Measurements from ENCODE around the gene CALCR.
"Not testable (repeated sequence)": the region's sequence is repeated elsewhere in the genome, so short reads cannot be mapped to it uniquely, and the experiment has no call there.

CALCR gene

DNA sequence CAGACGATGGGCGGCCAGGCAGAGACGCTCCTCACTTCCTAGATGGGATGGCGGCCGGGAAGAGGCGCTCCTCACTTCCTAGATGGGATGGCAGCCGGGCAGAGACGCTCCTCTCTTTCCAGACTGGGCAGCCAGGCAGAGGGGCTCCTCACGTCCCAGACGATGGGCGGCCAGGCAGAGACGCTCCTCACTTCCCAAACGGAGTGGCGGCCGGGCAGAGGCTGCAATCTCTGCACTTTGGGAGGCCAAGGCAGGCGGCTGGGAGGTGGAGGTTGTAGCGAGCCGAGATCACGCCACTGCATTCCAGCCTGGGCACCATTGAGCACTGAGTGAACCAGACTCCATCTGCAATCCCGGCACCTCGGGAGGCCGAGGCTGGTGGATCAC lies 11.9 kb upstream of the CALCR start:
- H3K27me3 ChIP-seq (ENCODE audit: control insufficient read depth, insufficient read depth, low read length); H3K9me3 ChIP-seq (ENCODE audit: control insufficient read depth, insufficient read depth, low read length); H3K27ac ChIP-seq (ENCODE audit: low read length); H3K4me1 ChIP-seq (ENCODE audit: control insufficient read depth, insufficient read depth, low read length); DNase-seq (ENCODE audit: low read depth, low spot score); H3K4me3 ChIP-seq (ENCODE audit: low read length); H3K36me3 ChIP-seq (ENCODE audit: control insufficient read depth, insufficient read depth, low read length): not testable (repeated sequence)
- no CpG with 5 or more reads among the region's 22 CpGs for WGBS (ENCODE audit: insufficient coverage, insufficient read length)

DNA sequence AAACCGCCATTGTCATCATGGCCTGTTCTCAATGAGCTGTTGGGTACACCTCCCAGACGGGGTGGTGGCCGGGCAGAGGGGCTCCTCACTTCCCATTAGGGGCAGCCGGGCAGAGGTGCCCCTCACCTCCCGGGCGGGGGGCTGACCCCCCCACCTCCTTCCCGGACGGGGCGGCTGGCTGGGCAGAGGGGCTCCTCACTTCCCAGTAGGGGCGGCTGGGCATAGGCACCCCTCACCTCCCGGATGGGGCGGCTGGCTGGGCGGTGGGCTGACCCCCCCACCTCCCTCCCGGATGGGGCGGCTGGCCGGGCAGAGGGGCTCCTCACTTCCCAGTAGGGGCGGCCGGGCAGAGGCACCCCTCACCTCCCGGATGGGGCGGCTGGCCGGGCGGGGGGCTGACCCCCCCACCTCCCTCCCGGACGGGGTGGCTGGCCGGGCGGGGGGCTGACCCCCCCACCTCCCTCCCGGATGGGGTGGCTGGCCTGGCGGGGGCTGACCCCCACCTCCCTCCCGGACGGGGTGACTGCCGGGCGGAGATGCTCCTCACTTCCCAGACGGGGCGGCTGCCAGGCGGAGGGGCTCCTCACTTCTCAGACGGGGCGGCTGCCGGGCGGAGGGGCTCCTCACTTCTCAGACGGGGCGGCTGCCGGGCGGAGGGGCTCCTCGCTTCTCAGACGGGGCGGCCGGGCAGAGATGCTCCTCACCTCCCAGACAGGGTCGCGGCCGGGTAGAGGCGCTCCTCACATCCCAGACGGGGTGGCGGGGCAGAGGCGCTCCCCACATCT lies 11.4 kb upstream of the CALCR start:
- not testable (repeated sequence) for H3K4me3 ChIP-seq (ENCODE audit: low read length); H3K27ac ChIP-seq (ENCODE audit: low read length); H3K27me3 ChIP-seq (ENCODE audit: control insufficient read depth, insufficient read depth, low read length); H3K9me3 ChIP-seq (ENCODE audit: control insufficient read depth, insufficient read depth, low read length); H3K36me3 ChIP-seq (ENCODE audit: control insufficient read depth, insufficient read depth, low read length); DNase-seq (ENCODE audit: low read depth, low spot score); H3K4me1 ChIP-seq (ENCODE audit: control insufficient read depth, insufficient read depth, low read length)
- no CpG with 5 or more reads among the region's 54 CpGs for WGBS (ENCODE audit: insufficient coverage, insufficient read length)

DNA sequence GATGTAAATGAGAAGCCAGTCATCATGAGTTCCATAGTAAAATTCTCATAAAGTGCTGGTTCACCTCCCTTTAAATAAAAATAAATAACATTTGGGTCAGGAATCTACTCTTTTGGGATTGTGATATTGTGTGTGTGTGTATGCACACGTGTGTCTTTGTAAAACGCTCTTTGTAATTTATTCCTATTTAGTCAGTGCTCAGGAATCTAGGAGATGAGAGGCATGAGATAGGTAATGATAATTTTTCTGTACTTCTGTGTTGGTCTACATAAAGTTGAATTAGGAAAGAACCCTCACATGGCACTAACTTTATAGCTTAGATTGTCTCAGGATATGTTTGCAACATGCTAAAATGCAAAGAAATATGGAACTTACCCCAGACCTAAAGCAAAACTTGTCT lies 4.9 kb upstream of the CALCR start:
- Histone ChIP-seq H3K4me3 (ENCODE audit: low read length) (no peak overlapping the region), H3K9me3 (ENCODE audit: control insufficient read depth, insufficient read depth, low read length) (no peaks in the 10 kb centered on the region), H3K27me3 (ENCODE audit: control insufficient read depth, insufficient read depth, low read length) (peaks cover 16% of the 10 kb centered on the region; the same call in 1 of the 2 replicates), H3K27ac (ENCODE audit: low read length) (no peak overlapping the region), H3K4me1 (ENCODE audit: control insufficient read depth, insufficient read depth, low read length) (0 out of 2 replicates have a peak, but pooled peaks cover 2% of the 10 kb centered on the region), H3K36me3 (ENCODE audit: control insufficient read depth, insufficient read depth, low read length) (no peaks in the 10 kb centered on the region)
- no CpG with 5 or more reads among the region's 2 CpGs for WGBS (ENCODE audit: insufficient coverage, insufficient read length)
- DNase-seq (ENCODE audit: low read depth, low spot score), result no peak

DNA sequence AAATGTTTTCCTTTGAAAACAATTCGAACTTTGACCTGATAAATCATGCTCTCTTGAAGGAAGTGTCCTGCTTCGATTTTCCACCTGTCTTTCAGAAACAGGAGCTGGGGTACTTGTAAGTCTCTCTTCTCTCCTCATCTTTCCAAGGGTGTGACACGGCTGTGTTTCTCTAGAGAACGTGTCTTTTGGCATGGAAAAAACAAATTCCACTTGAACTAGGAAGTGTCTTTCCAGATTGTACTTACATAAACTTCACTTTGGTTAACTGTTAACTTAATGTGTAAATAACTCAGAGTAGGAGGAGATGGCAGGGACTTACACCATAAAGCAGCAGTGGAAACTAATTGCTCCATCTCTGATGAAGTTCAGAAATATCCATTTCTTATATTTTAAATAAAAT lies 4.2 kb upstream of the CALCR start:
- H3K27ac ChIP-seq (ENCODE audit: low read length), result no peak overlapping the region
- WGBS (ENCODE audit: insufficient coverage, insufficient read length), result no CpG with 5 or more reads among the region's 4 CpGs
- H3K27me3 ChIP-seq (ENCODE audit: control insufficient read depth, insufficient read depth, low read length), result peaks cover 22% of the 10 kb centered on the region
- H3K9me3 ChIP-seq (ENCODE audit: control insufficient read depth, insufficient read depth, low read length), result no peaks in the 10 kb centered on the region
- no peak overlapping the region for H3K4me3 ChIP-seq (ENCODE audit: low read length)
- no peaks in the 10 kb centered on the region for H3K36me3 ChIP-seq (ENCODE audit: control insufficient read depth, insufficient read depth, low read length)
- no peak for DNase-seq (ENCODE audit: low read depth, low spot score)
- 0 out of 2 replicates have a peak, but pooled peaks cover 2% of the 10 kb centered on the region for H3K4me1 ChIP-seq (ENCODE audit: control insufficient read depth, insufficient read depth, low read length)

DNA sequence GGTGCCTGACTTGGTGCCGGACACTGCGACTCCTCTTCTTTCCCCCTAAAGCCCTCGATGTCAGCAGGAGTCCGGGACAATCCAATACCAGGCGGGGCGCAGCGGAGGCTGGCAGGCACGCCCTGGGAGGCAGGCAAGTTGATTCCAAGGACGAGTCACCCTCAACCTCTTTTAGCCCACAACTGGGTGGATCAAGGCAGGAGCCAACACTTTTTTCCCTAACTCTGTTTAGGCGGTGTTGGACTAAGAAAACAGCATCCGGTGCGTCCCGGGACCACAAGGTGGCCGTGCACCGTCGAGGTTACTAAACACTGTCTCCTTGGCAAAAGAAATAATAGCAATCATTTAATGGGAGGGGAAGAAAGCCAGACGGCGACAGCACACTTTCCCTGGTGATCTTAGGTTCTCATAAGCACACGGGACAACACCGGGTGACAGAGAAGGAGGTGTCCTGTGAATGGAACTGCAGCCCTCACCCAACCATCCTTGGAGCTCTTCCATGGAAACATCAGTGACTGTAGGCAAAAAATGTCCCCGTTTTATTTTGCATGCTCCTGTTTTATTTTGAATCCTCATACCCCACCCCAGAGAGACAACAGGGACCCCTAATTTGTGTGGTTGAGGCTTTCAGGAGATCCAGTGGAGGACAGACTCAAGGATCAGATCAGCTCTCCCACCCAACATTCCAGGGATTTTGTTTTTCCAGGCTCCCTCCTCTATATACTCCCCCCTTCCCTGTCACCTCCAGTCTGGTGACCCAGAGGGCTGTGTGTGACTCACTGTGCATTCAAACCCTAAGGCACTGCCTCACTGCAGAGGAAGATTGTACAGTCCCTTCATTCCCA lies 1.3 kb upstream of the CALCR start:
- H3K27ac ChIP-seq (ENCODE audit: low read length), result no peak overlapping the region
- 0 out of 2 replicates have a peak, but pooled peaks cover 2% of the 10 kb centered on the region for H3K4me1 ChIP-seq (ENCODE audit: control insufficient read depth, insufficient read depth, low read length)
- WGBS (ENCODE audit: insufficient coverage, insufficient read length), result no CpG with 5 or more reads among the region's 21 CpGs
- H3K4me3 ChIP-seq (ENCODE audit: low read length), result peak overlapping the region; percentile 81; the same call in 1 of the 2 replicates
- no peaks in the 10 kb centered on the region for H3K9me3 ChIP-seq (ENCODE audit: control insufficient read depth, insufficient read depth, low read length)
- peaks cover 24% of the 10 kb centered on the region for H3K27me3 ChIP-seq (ENCODE audit: control insufficient read depth, insufficient read depth, low read length)
- H3K36me3 ChIP-seq (ENCODE audit: control insufficient read depth, insufficient read depth, low read length), result no peaks in the 10 kb centered on the region
- DNase-seq (ENCODE audit: low read depth, low spot score), result no peak

DNA sequence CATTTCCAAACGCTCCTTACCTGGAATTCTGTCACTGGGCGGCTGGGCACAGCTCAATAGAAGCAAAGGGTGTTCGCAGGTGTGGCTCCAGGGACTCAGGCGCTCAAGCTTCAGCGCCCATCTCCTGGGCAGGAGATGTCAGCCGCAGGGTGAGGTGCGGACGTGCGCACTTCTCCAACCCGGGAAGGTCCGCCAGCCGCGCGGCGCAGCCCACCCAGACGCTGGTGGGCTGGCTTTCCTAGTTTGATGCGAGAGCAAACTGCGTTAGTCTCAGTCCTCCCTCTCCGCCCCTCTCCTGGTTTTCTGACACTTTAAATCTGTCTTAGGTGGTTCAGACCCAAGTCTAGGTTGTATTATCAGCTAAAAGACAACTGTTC lies 267 bp downstream of the CALCR start:
- Histone ChIP-seq H3K4me3 (ENCODE audit: low read length) (peak overlapping the region; percentile 81; the same call in 1 of the 2 replicates), H3K9me3 (ENCODE audit: control insufficient read depth, insufficient read depth, low read length) (no peaks in the 10 kb centered on the region), H3K27ac (ENCODE audit: low read length) (no peak overlapping the region), H3K27me3 (ENCODE audit: control insufficient read depth, insufficient read depth, low read length) (peaks cover 24% of the 10 kb centered on the region), H3K36me3 (ENCODE audit: control insufficient read depth, insufficient read depth, low read length) (no peaks in the 10 kb centered on the region), H3K4me1 (ENCODE audit: control insufficient read depth, insufficient read depth, low read length) (0 out of 2 replicates have a peak, but pooled peaks cover 2% of the 10 kb centered on the region)
- no peak for DNase-seq (ENCODE audit: low read depth, low spot score)
- no CpG with 5 or more reads among the region's 19 CpGs for WGBS (ENCODE audit: insufficient coverage, insufficient read length)

DNA sequence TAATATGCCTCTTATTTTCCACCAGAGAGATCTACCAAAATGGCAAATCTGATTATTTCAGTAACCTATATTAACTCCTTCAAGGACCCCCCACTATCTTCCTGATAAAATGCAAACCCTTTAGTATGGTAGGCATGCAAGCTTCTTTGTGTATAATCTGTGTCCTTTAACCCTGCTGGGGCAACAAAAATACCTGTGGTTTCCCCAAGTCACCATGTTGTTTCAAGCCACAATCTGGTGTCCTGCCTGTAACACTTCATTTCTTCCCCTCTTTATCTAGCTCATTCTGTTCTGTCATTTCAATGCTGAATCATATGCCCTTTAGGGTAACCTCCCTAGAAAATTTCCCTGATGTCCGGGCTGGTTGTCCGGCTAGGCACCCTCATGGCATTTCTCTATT lies 5.3 kb downstream of the CALCR start:
- Histone ChIP-seq H3K27me3 (ENCODE audit: control insufficient read depth, insufficient read depth, low read length) (peaks cover 5% of the 10 kb centered on the region), H3K9me3 (ENCODE audit: control insufficient read depth, insufficient read depth, low read length) (no peaks in the 10 kb centered on the region), H3K27ac (ENCODE audit: low read length) (no peak overlapping the region), H3K4me1 (ENCODE audit: control insufficient read depth, insufficient read depth, low read length) (no peaks in the 10 kb centered on the region), H3K4me3 (ENCODE audit: low read length) (no peak overlapping the region), H3K36me3 (ENCODE audit: control insufficient read depth, insufficient read depth, low read length) (no peaks in the 10 kb centered on the region)
- DNase-seq (ENCODE audit: low read depth, low spot score), result no peak
- WGBS (ENCODE audit: insufficient coverage, insufficient read length), result no CpG with 5 or more reads among the region's 2 CpGs

DNA sequence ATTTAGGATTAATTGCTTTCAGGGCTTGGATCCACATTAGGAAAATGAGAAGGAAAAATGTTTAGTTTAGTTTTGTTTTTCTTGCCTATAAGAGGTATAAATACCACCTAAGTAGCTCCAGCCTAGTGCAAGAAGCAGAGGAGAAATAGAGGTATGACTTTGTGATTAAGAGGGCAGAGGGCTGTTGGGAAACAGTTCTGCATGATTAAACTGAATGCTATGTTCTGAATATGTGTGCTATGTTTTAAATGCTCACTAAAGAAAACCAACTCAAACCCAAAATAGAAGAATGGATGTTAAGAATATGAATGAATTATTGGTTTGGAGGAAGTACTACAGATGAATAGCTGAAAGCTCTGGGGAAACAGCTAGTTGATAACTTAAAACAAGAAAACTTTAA lies 7.6 kb downstream of the CALCR start:
- no peak for DNase-seq (ENCODE audit: low read depth, low spot score)
- Histone ChIP-seq H3K4me3 (ENCODE audit: low read length) (no peak overlapping the region), H3K9me3 (ENCODE audit: control insufficient read depth, insufficient read depth, low read length) (no peaks in the 10 kb centered on the region), H3K4me1 (ENCODE audit: control insufficient read depth, insufficient read depth, low read length) (no peaks in the 10 kb centered on the region), H3K27ac (ENCODE audit: low read length) (no peak overlapping the region), H3K36me3 (ENCODE audit: control insufficient read depth, insufficient read depth, low read length) (no peaks in the 10 kb centered on the region), H3K27me3 (ENCODE audit: control insufficient read depth, insufficient read depth, low read length) (no peaks in the 10 kb centered on the region)

DNA sequence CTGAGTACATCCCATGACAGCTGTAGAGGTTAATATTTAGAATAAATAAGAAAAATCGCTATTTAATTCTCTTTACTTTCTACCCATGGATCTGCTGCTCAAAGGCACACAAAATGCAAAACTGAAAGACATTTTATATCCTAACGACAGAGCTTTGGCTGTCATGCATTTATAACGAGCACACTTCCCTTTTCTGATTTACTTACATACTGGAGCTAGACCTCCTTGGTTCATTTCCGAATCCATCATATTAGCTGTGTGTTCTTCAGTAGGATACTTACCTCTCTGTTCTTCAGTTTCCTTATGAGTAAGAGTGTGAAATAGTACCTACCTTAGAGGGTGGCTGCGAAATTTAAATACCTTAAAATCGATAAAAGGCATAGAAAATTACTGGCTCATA lies 10.9 kb downstream of the CALCR start:
- WGBS (ENCODE audit: insufficient coverage, insufficient read length), result no CpG with 5 or more reads among the region's 6 CpGs
- DNase-seq (ENCODE audit: low read depth, low spot score), result no peak
- Histone ChIP-seq H3K27me3 (ENCODE audit: control insufficient read depth, insufficient read depth, low read length) (no peaks in the 10 kb centered on the region), H3K27ac (ENCODE audit: low read length) (no peak overlapping the region), H3K4me3 (ENCODE audit: low read length) (no peak overlapping the region), H3K36me3 (ENCODE audit: control insufficient read depth, insufficient read depth, low read length) (no peaks in the 10 kb centered on the region), H3K9me3 (ENCODE audit: control insufficient read depth, insufficient read depth, low read length) (no peaks in the 10 kb centered on the region), H3K4me1 (ENCODE audit: control insufficient read depth, insufficient read depth, low read length) (no peaks in the 10 kb centered on the region)

DNA sequence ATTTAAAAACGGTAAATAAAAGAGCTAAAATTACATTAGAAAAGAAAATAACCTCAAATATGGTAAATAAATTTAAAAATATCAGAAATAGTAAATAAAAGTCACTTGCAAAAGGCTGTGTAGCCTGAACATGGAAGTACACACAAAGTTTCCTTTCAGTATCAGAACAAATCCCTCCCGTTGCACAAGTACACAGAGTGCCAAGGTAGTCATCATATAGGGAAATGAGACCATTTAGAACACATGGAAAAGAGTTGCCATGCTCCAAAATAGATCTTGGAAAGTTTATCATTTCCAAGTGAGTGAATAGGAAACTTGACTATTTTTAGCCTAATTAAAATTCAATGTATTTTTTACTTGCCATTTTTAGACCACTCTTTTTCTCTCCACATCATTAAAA lies 11.6 kb downstream of the CALCR start:
- no peaks in the 10 kb centered on the region for H3K4me1 ChIP-seq (ENCODE audit: control insufficient read depth, insufficient read depth, low read length)

More for the DNA sequence above, 11.6 kb downstream of the CALCR start:
- no CpG with 5 or more reads among the region's 2 CpGs for WGBS (ENCODE audit: insufficient coverage, insufficient read length)
- no peak overlapping the region for H3K27ac ChIP-seq (ENCODE audit: low read length)
- no peaks in the 10 kb centered on the region for H3K9me3 ChIP-seq (ENCODE audit: control insufficient read depth, insufficient read depth, low read length)
- H3K27me3 ChIP-seq (ENCODE audit: control insufficient read depth, insufficient read depth, low read length), result no peaks in the 10 kb centered on the region
- H3K36me3 ChIP-seq (ENCODE audit: control insufficient read depth, insufficient read depth, low read length), result no peaks in the 10 kb centered on the region
- DNase-seq (ENCODE audit: low read depth, low spot score), result no peak
- H3K4me3 ChIP-seq (ENCODE audit: low read length), result no peak overlapping the region
